Measurements from ENCODE around the gene BTBD7. TPM values are rescaled to one million over a fixed set of nuclear protein-coding genes. Genes with fewer than 3 reads are reported as not detected.
"Not testable (repeated sequence)": the region's sequence is repeated elsewhere in the genome, so short reads cannot be mapped to it uniquely, and the experiment has no call there.

Gene BTBD7
- total RNA-seq, 1 experiment from 2014 or later: 32.5 TPM

- H3K27ac Mint-ChIP-seq (ENCODE audit: low read depth, unreplicated experiment): peak overlapping the region; percentile 54
- H3K4me1 Mint-ChIP-seq (ENCODE audit: insufficient read depth, unreplicated experiment): peaks cover 4% of the 10 kb centered on the region
- ChIA-PET CTCF (interaction anchor here (0.6 to 0.7 kb wide), 4 partner anchors 14 to 655 kb away, joined by 3 to 4 read pairs (median 3); no protein-coding TSS in a partner anchor), POLR2A (interaction anchor here (1.0 to 1.4 kb wide), 3 partner anchors 10 to 34 kb away, joined by 3 to 4 read pairs (median 4); partner anchors contain the start of gene GON7)
- DNase-seq (ENCODE audit: unreplicated experiment): peak; percentile 60
- TF ChIP-seq, protein P1, sequence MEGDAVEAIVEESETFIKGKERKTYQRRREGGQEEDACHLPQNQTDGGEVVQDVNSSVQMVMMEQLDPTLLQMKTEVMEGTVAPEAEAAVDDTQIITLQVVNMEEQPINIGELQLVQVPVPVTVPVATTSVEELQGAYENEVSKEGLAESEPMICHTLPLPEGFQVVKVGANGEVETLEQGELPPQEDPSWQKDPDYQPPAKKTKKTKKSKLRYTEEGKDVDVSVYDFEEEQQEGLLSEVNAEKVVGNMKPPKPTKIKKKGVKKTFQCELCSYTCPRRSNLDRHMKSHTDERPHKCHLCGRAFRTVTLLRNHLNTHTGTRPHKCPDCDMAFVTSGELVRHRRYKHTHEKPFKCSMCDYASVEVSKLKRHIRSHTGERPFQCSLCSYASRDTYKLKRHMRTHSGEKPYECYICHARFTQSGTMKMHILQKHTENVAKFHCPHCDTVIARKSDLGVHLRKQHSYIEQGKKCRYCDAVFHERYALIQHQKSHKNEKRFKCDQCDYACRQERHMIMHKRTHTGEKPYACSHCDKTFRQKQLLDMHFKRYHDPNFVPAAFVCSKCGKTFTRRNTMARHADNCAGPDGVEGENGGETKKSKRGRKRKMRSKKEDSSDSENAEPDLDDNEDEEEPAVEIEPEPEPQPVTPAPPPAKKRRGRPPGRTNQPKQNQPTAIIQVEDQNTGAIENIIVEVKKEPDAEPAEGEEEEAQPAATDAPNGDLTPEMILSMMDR (IDR thresholded peaks at IDR 0.05; ENCODE audit: unreplicated experiment): no peak
- intact Hi-C loops (cut with micrococcal nuclease): loop anchor here (2.0 kb wide), 1 partner anchor 91 kb away; no protein-coding TSS in a partner anchor
- H3K4me3 Mint-ChIP-seq (ENCODE audit: unreplicated experiment): no peak overlapping the region
- no TSS peak for BruUV-seq (replicated peaks)
- H3K9me3 Mint-ChIP-seq (ENCODE audit: unreplicated experiment): no peaks in the 10 kb centered on the region
- peaks cover 42% of the 10 kb centered on the region for H3K36me3 Mint-ChIP-seq (ENCODE audit: insufficient read depth, unreplicated experiment)
- H3K27me3 Mint-ChIP-seq (ENCODE audit: insufficient read depth, unreplicated experiment): no peaks in the 10 kb centered on the region
These were observed 92.8 kb downstream of the BTBD7 start for GRCh38 chr14:93239869-93240677.

- no TSS peak for BruUV-seq (replicated peaks)
- ChIA-PET POLR2A (interaction anchor here (0.5 to 0.7 kb wide), 2 partner anchors 409 to 949 kb away, joined by 3 read pairs; no protein-coding TSS in a partner anchor), CTCF (interaction anchor here (0.7 to 1.8 kb wide), 2 partner anchors 10 to 251 kb away, joined by 4 to 7 read pairs; no protein-coding TSS in a partner anchor)
- Mint-ChIP-seq H3K9me3 (ENCODE audit: unreplicated experiment) (no peaks in the 10 kb centered on the region), H3K36me3 (ENCODE audit: insufficient read depth, unreplicated experiment) (peaks cover 11% of the 10 kb centered on the region), H3K27ac (ENCODE audit: low read depth, unreplicated experiment) (peak overlapping the region; percentile 1), H3K27me3 (ENCODE audit: insufficient read depth, unreplicated experiment) (no peaks in the 10 kb centered on the region), H3K4me1 (ENCODE audit: insufficient read depth, unreplicated experiment) (peaks cover 12% of the 10 kb centered on the region), H3K4me3 (ENCODE audit: unreplicated experiment) (peak overlapping the region; percentile 14)
- intact Hi-C loops (cut with micrococcal nuclease): loop anchor here (1.0 kb wide), 2 partner anchors 309 to 385 kb away; no protein-coding TSS in a partner anchor
- TF ChIP-seq, protein P1 (IDR thresholded peaks at IDR 0.05; ENCODE audit: unreplicated experiment): no peak
- peak; percentile 66 for DNase-seq (ENCODE audit: unreplicated experiment)
These were observed 98.0 kb downstream of the BTBD7 start for GRCh38 chr14:93234798-93235197.

GRCh38 chr14:93233078-93233477 lies 99.8 kb downstream of the BTBD7 start:
- intact Hi-C loops (cut with micrococcal nuclease); BruUV-seq (replicated peaks); H3K27me3 Mint-ChIP-seq (ENCODE audit: insufficient read depth, unreplicated experiment); H3K36me3 Mint-ChIP-seq (ENCODE audit: insufficient read depth, unreplicated experiment); H3K4me3 Mint-ChIP-seq (ENCODE audit: unreplicated experiment); DNase-seq (ENCODE audit: unreplicated experiment); H3K27ac Mint-ChIP-seq (ENCODE audit: low read depth, unreplicated experiment); H3K9me3 Mint-ChIP-seq (ENCODE audit: unreplicated experiment): not testable (repeated sequence)
- H3K4me1 Mint-ChIP-seq (ENCODE audit: insufficient read depth, unreplicated experiment): peaks cover 12% of the 10 kb centered on the region
- CTCF ChIA-PET: interaction anchor here (0.6 to 0.7 kb wide), 3 partner anchors 58 to 231 kb away, joined by 3 to 5 read pairs (median 3); no protein-coding TSS in a partner anchor
- POLR2A ChIA-PET: interaction anchor here (1.0 kb wide), 1 partner anchor 48 kb away, joined by 3 read pairs; the partner anchor contains the start of genes LYSET and MOAP1

GRCh38 chr14:93232159-93232558 lies 100.7 kb downstream of the BTBD7 start:
- intact Hi-C loops (cut with micrococcal nuclease): no loop called here
- DNase-seq (ENCODE audit: unreplicated experiment): no peak
- H3K4me3 Mint-ChIP-seq (ENCODE audit: unreplicated experiment): no peak overlapping the region
- POLR2A ChIA-PET: no interaction called here
- CTCF ChIA-PET: interaction anchor here (0.5 to 1.1 kb wide), 2 partner anchors 9 to 311 kb away, joined by 3 to 4 read pairs; no protein-coding TSS in a partner anchor
- no peaks in the 10 kb centered on the region for H3K9me3 Mint-ChIP-seq (ENCODE audit: unreplicated experiment)
- no peak overlapping the region for H3K27ac Mint-ChIP-seq (ENCODE audit: low read depth, unreplicated experiment)
- TF ChIP-seq, protein P1 (IDR thresholded peaks at IDR 0.05; ENCODE audit: unreplicated experiment): no peak
- H3K27me3 Mint-ChIP-seq (ENCODE audit: insufficient read depth, unreplicated experiment): no peaks in the 10 kb centered on the region
- H3K4me1 Mint-ChIP-seq (ENCODE audit: insufficient read depth, unreplicated experiment): peaks cover 12% of the 10 kb centered on the region
- BruUV-seq (replicated peaks): no TSS peak
- H3K36me3 Mint-ChIP-seq (ENCODE audit: insufficient read depth, unreplicated experiment): peaks cover 9% of the 10 kb centered on the region

All from MCF 10A (cell line).